Measurements from ENCODE around the gene RNF151. TPM values are rescaled to one million over a fixed set of nuclear protein-coding genes. Genes with fewer than 3 reads are reported as not detected.

Gene RNF151
- total RNA-seq, 2 donors from 2014 or later, result 0.44 TPM; not detected in 1

GRCh38 chr16:1964506-1965395 lies 1.9 kb upstream of the RNF151 start, which contains the start of gene RPS2:
TSS of gene RPS2 (minus strand) at chr16:1964826. CDS start at chr16:1964625, 201 bp downstream.
- H3K9ac ChIP-seq (ENCODE audit: extremely low read depth, low read length, poor library complexity, severe bottlenecking), result peak within 1 kb of the TSS; percentile 96
- H3K4me1 ChIP-seq (ENCODE audit: control insufficient read depth, insufficient read depth, low read length), result peaks cover 2% of the 10 kb centered on the region
- no peaks in the 10 kb centered on the region for H3K27me3 ChIP-seq (ENCODE audit: control insufficient read depth, insufficient read depth, low read length, poor library complexity, severe bottlenecking)
- Mint-ChIP-seq H3K9me3 (no peaks in the 10 kb centered on the region), H3K4me1 (peaks cover 35% of the 10 kb centered on the region), H3K27me3 (ENCODE audit: insufficient read depth) (no peaks in the 10 kb centered on the region), H3K36me3 (ENCODE audit: low read depth) (peaks cover 33% of the 10 kb centered on the region), H3K27ac (peak within 1 kb of the TSS; percentile 93), H3K4me3 (peak within 1 kb of the TSS; percentile 93)
- peak within 1 kb of the TSS; percentile 92 for H3K27ac ChIP-seq (ENCODE audit: low read depth, low read length)
- peaks cover 24% of the 10 kb centered on the region for H3K36me3 ChIP-seq (ENCODE audit: control insufficient read depth, insufficient read depth, low read length)
- peak; percentile 99 for DNase-seq
- no peak for TF ChIP-seq CTCF (conservative IDR thresholded peaks at IDR 0.05)
- 0% methylated on average over 58 to 92 of the region's 97 CpGs for WGBS, 2 experiments (ENCODE audit: insufficient coverage in 1 of 2, insufficient read length in 1 of 2)
- no peaks in the 10 kb centered on the region for H3K9me3 ChIP-seq (ENCODE audit: control insufficient read depth, low read length)
- peak within 1 kb of the TSS; percentile 93 for H3K4me3 ChIP-seq (ENCODE audit: low read length)

GRCh38 chr16:1965396-1966001 lies 1.2 kb upstream of the RNF151 start:
- Histone ChIP-seq H3K9ac (ENCODE audit: extremely low read depth, low read length, poor library complexity, severe bottlenecking) (peak overlapping the region; percentile 96), H3K4me1 (ENCODE audit: control insufficient read depth, insufficient read depth, low read length) (peaks cover 2% of the 10 kb centered on the region), H3K36me3 (ENCODE audit: control insufficient read depth, insufficient read depth, low read length) (peaks cover 24% of the 10 kb centered on the region), H3K9me3 (ENCODE audit: control insufficient read depth, low read length) (no peaks in the 10 kb centered on the region), H3K27me3 (ENCODE audit: control insufficient read depth, insufficient read depth, low read length, poor library complexity, severe bottlenecking) (no peaks in the 10 kb centered on the region), H3K27ac (ENCODE audit: low read depth, low read length) (peak overlapping the region; percentile 78), H3K4me3 (ENCODE audit: low read length) (peak overlapping the region; percentile 93)
- Mint-ChIP-seq H3K4me3 (peak overlapping the region; percentile 93), H3K27me3 (ENCODE audit: insufficient read depth) (no peaks in the 10 kb centered on the region), H3K9me3 (no peaks in the 10 kb centered on the region), H3K4me1 (peaks cover 30% of the 10 kb centered on the region), H3K27ac (peak overlapping the region; percentile 93), H3K36me3 (ENCODE audit: low read depth) (peaks cover 33% of the 10 kb centered on the region)
- no peak for DNase-seq
- TF ChIP-seq CTCF (conservative IDR thresholded peaks at IDR 0.05), result no peak
- WGBS, 2 experiments (ENCODE audit: insufficient coverage in 1 of 2, insufficient read length in 1 of 2), result 28 to 41% methylated on average over 16 to 24 of the region's 24 CpGs

- no peak for TF ChIP-seq CTCF (conservative IDR thresholded peaks at IDR 0.05)
- H3K9me3 ChIP-seq (ENCODE audit: control insufficient read depth, low read length), result no peaks in the 10 kb centered on the region
- Mint-ChIP-seq H3K36me3 (ENCODE audit: low read depth) (peaks cover 9% of the 10 kb centered on the region), H3K27ac (no peak overlapping the region), H3K4me1 (peaks cover 16% of the 10 kb centered on the region), H3K4me3 (no peak overlapping the region), H3K9me3 (no peaks in the 10 kb centered on the region), H3K27me3 (ENCODE audit: insufficient read depth) (no peaks in the 10 kb centered on the region)
- no peak overlapping the region for H3K27ac ChIP-seq (ENCODE audit: low read depth, low read length)
- no peak overlapping the region for H3K4me3 ChIP-seq (ENCODE audit: low read length)
- peaks cover 8% of the 10 kb centered on the region for H3K36me3 ChIP-seq (ENCODE audit: control insufficient read depth, insufficient read depth, low read length)
- no peak for DNase-seq
- H3K27me3 ChIP-seq (ENCODE audit: control insufficient read depth, insufficient read depth, low read length, poor library complexity, severe bottlenecking), result no peaks in the 10 kb centered on the region
- peaks cover 2% of the 10 kb centered on the region for H3K4me1 ChIP-seq (ENCODE audit: control insufficient read depth, insufficient read depth, low read length)
- WGBS, 2 experiments (ENCODE audit: insufficient coverage in 1 of 2, insufficient read length in 1 of 2), result 92 to 95% methylated on average over 30 to 41 of the region's 41 CpGs
- no peak overlapping the region for H3K9ac ChIP-seq (ENCODE audit: extremely low read depth, low read length, poor library complexity, severe bottlenecking)
Observed at GRCh38 chr16:1968146-1968953, 1.7 kb downstream of the RNF151 start.

Data from endodermal cell (in vitro differentiated cells).